Trophoblast cell (in vitro differentiated cells and primary cell): ENCODE measurements around the gene SP8.

Source experiments
- DNase-seq, 2 donors: peaks; one replicate each; pipeline ENCODE4 v3.0.0-alpha.2; 2016
- H2AFZ ChIP-seq: 2 replicates; pipeline ENCODE4 v1.6.1; 2013; ENCODE audit warnings: low read length, moderate library complexity, mild to moderate bottlenecking; ENCODE audit not compliant: insufficient read depth, poor library complexity
- H2AK5ac ChIP-seq: 2 replicates; pipeline ENCODE4 v1.6.1; 2013; ENCODE audit warnings: mild to moderate bottlenecking, low read length
- H2BK120ac ChIP-seq: 2 replicates; pipeline ENCODE4 v1.6.1; 2013; ENCODE audit warnings: low read length, mild to moderate bottlenecking, moderate library complexity; ENCODE audit not compliant: insufficient read depth, poor library complexity
- H2BK12ac ChIP-seq: 2 replicates; pipeline ENCODE4 v1.6.1; 2013; ENCODE audit warnings: mild to moderate bottlenecking, low read length, moderate library complexity
- H2BK5ac ChIP-seq: 2 replicates; pipeline ENCODE4 v1.6.1; 2013; ENCODE audit warnings: low read length, low read depth, moderate library complexity, mild to moderate bottlenecking; ENCODE audit not compliant: poor library complexity
- H3K14ac ChIP-seq: 2 replicates; pipeline ENCODE4 v1.6.1; 2013; ENCODE audit warnings: mild to moderate bottlenecking, low read length
- H3K18ac ChIP-seq: 2 replicates; pipeline ENCODE4 v1.6.1; 2013; ENCODE audit warnings: mild to moderate bottlenecking, low read length
- H3K23ac ChIP-seq: 2 replicates; pipeline ENCODE4 v1.6.1; 2013; ENCODE audit warnings: low read length
- H3K27ac ChIP-seq: 2 replicates; pipeline ENCODE4 v1.5.1; 2013; ENCODE audit warnings: low read depth, mild to moderate bottlenecking, inconsistent platforms, low read length, moderate library complexity
- H3K27me3 ChIP-seq: 2 replicates; pipeline ENCODE4 v1.6.1; 2013; ENCODE audit warnings: inconsistent platforms, mild to moderate bottlenecking, low read length, moderate library complexity; ENCODE audit not compliant: insufficient read depth
- H3K36me3 ChIP-seq, 2 experiments: 1 replicate in 1 of 2; 2 replicates in 1 of 2; pipeline ENCODE4 v1.6.1; 2013; ENCODE audit warnings: low read length in 2 of 2, mild to moderate bottlenecking in 2 of 2, moderate library complexity in 1 of 2; ENCODE audit not compliant: insufficient read depth in 2 of 2, control insufficient read depth in 1 of 2
- H3K4ac ChIP-seq: 2 replicates; pipeline ENCODE4 v1.6.1; 2013; ENCODE audit warnings: low read depth, mild to moderate bottlenecking, low read length, moderate library complexity
- H3K4me1 ChIP-seq, 2 experiments: 1 replicate in 1 of 2; 2 replicates in 1 of 2; pipeline ENCODE4 v1.6.1; 2013; ENCODE audit warnings: low read length in 2 of 2, mild to moderate bottlenecking in 2 of 2, moderate library complexity in 1 of 2; ENCODE audit not compliant: insufficient read depth in 2 of 2, control insufficient read depth in 1 of 2
- H3K4me2 ChIP-seq: 2 replicates; pipeline ENCODE4 v1.6.1; 2013; ENCODE audit warnings: inconsistent platforms, mild to moderate bottlenecking, low read length, moderate library complexity
- H3K4me3 ChIP-seq: 2 replicates; pipeline ENCODE4 v1.5.1; 2013; ENCODE audit warnings: mild to moderate bottlenecking, low read depth, low read length, inconsistent platforms
- H3K79me1 ChIP-seq: one replicate; pipeline ENCODE4 v1.6.1; 2013; ENCODE audit warnings: low read length
- H3K79me2 ChIP-seq: 2 replicates; pipeline ENCODE4 v1.6.1; 2013; ENCODE audit warnings: low read length, mild to moderate bottlenecking; ENCODE audit not compliant: control insufficient read depth, insufficient read depth, poor library complexity
- H3K9ac ChIP-seq: 2 replicates; pipeline ENCODE4 v1.6.1; 2013; ENCODE audit warnings: mild to moderate bottlenecking, low read length
- H3K9me3 ChIP-seq: 2 replicates; pipeline ENCODE4 v1.6.1; 2013; ENCODE audit warnings: low read depth, mild to moderate bottlenecking, control low read depth, inconsistent platforms, low read length; ENCODE audit not compliant: insufficient read depth
- H4K12ac ChIP-seq: 2 replicates; pipeline ENCODE4 v1.6.1; 2013; ENCODE audit warnings: low read depth, mild to moderate bottlenecking, low read length, moderate library complexity
- H4K8ac ChIP-seq: 2 replicates; pipeline ENCODE4 v1.6.1; 2013; ENCODE audit warnings: low read depth, mild to moderate bottlenecking, low read length, moderate library complexity
- H4K91ac ChIP-seq: one replicate; pipeline ENCODE4 v1.6.1; 2013; ENCODE audit warnings: low read depth, mild to moderate bottlenecking, low read length, moderate library complexity
- WGBS: extraction: QIAGEN DNeasy Blood & Tissue Kit; methylation state at CpG from one replicate; pipeline ENCODE4 v1.1.7; 2013; ENCODE audit warnings: missing lambda C conversion rate; ENCODE audit not compliant: insufficient read length, insufficient coverage; ENCODE audit errors: extremely low coverage; 5-methylcytosine and 5-hydroxymethylcytosine counted together

The SP8 gene

DNA sequence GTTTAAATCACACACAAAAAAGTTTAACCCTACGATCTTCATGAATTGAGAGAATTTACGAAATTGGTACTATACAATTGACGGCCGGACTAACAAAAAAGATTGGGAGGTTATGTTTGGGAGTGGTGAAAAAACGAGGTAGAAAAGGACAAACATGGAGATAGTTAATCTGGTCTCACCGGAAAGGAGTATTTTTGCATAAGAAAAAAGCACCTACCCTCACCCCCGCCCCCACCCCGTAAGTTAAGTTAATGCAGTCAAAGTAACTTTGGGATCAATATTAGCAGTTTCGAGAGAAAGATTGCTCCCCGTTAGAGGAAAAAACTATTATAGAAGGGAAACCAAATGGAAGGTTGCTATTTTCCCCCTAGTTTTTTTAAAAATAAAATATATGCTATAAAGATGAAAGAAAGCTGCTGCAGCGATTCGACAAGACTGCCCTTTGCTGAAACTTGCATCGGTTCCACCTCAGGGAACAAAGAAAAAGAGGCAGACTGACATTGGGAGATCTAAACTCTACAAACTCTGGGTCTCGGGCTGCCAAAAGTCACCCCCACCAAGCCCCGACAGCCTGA lies 3.5 kb downstream of the SP8 start:
- no peak overlapping the region for H2BK12ac ChIP-seq
- no peak overlapping the region for H2BK5ac ChIP-seq
- H3K4me1 ChIP-seq, result peaks cover 14 to 17% of the 10 kb centered on the region in 2 experiments
- H3K4ac ChIP-seq, result no peak overlapping the region
- no peak overlapping the region for H3K9ac ChIP-seq
- peaks cover 61% of the 10 kb centered on the region for H3K27me3 ChIP-seq
- peaks cover 9% of the 10 kb centered on the region for H3K9me3 ChIP-seq
- WGBS, result no CpG with 5 or more reads among the region's 15 CpGs
- H3K18ac ChIP-seq, result no peak overlapping the region
- no peaks in the 10 kb centered on the region for H3K79me2 ChIP-seq
- no peak overlapping the region for H4K12ac ChIP-seq
- no peak overlapping the region for H2BK120ac ChIP-seq
- no peak for DNase-seq
- no peaks in the 10 kb centered on the region for H3K36me3 ChIP-seq
- no peak overlapping the region for H4K91ac ChIP-seq
- no peak overlapping the region for H2AK5ac ChIP-seq
- no peak overlapping the region for H3K23ac ChIP-seq
- no peak overlapping the region for H3K4me2 ChIP-seq
- H3K4me3 ChIP-seq, result no peak overlapping the region
- H4K8ac ChIP-seq, result no peak overlapping the region
- H3K27ac ChIP-seq, result no peak overlapping the region
- no peaks in the 10 kb centered on the region for H3K79me1 ChIP-seq
- H3K14ac ChIP-seq, result no peak overlapping the region
- no peak overlapping the region for H2AFZ ChIP-seq

DNA sequence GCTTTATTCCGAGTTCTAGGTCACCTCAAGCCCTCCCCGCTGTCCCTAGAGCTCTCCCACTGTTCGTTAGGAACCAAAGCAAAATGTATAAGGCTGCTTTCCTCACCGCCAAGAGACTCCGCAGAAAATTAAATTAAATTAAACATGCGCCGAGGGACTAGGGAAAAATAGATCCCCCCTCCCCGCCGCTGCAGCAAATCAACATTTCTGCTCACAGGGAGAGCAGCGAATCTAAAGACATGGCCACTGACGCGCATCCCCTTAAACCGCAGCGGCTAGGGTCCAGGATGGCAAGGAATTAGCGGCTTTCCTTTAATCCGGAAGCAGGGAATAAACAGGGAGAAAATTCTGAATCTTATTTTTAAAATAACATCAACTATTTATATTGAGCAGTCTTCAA lies 7.6 kb downstream of the SP8 start:
- H2BK5ac ChIP-seq, result no peak overlapping the region
- H2AFZ ChIP-seq, result no peak overlapping the region
- no peak overlapping the region for H3K9ac ChIP-seq
- H3K14ac ChIP-seq, result no peak overlapping the region
- peaks cover 0 to 2% of the 10 kb centered on the region in 2 experiments for H3K4me1 ChIP-seq
- H3K4me3 ChIP-seq, result no peak overlapping the region
- H3K4ac ChIP-seq, result no peak overlapping the region
- no peak overlapping the region for H4K12ac ChIP-seq
- H3K27ac ChIP-seq, result no peak overlapping the region
- DNase-seq, result no peak
- no peaks in the 10 kb centered on the region for H3K9me3 ChIP-seq
- no peaks in the 10 kb centered on the region for H3K79me2 ChIP-seq
- H3K27me3 ChIP-seq, result peaks cover 47% of the 10 kb centered on the region
- H3K79me1 ChIP-seq, result no peaks in the 10 kb centered on the region
- H3K18ac ChIP-seq, result no peak overlapping the region
- no peak overlapping the region for H4K91ac ChIP-seq
- WGBS, result no CpG with 5 or more reads among the region's 16 CpGs
- no peak overlapping the region for H3K4me2 ChIP-seq
- no peak overlapping the region for H2AK5ac ChIP-seq
- no peak overlapping the region for H2BK120ac ChIP-seq
- H4K8ac ChIP-seq, result no peak overlapping the region
- H3K36me3 ChIP-seq, result no peaks in the 10 kb centered on the region
- H2BK12ac ChIP-seq, result no peak overlapping the region
- no peak overlapping the region for H3K23ac ChIP-seq

DNA sequence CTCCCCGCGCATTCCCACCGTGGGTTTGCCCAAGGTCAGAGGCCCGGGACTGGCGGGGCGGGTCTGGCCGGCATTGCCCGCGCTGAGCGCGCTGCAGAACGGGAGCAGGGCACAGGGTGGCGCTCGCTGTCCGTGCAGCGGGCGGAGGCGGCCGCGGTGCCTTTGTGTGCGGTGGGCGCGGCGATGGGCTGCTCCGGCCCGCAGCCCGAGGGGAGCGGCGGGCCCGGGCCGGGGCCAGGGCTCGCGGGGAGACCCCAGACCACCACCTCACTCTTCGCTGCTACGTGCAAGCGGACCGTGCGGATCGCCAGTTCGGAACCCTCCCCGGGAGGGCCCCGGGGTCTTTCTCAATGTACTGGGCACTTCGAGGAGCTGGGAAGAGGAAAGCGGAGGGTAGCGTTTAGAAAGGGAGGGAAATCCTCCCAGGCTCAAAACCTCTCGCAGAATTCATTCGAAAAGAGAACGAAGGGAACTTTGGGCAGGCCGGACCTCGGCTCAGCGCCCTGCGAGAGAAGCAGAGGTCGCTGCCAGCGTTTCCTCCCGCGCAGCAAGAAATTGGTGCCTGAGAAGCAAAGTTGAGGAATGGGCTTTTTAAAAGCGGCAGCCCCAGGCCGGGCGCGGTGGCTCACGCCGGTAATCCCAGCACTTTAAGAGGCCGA lies 8.5 kb downstream of the SP8 start:
- H4K91ac ChIP-seq, result no peak overlapping the region
- H3K36me3 ChIP-seq, result no peaks in the 10 kb centered on the region
- DNase-seq, result peak; percentile 11 to 54
- no peak overlapping the region for H3K18ac ChIP-seq
- no peak overlapping the region for H3K27ac ChIP-seq
- H3K9ac ChIP-seq, result no peak overlapping the region
- peak overlapping the region; percentile 71 for H3K4me2 ChIP-seq
- peaks cover 40% of the 10 kb centered on the region for H3K27me3 ChIP-seq
- H3K14ac ChIP-seq, result no peak overlapping the region
- H2BK120ac ChIP-seq, result no peak overlapping the region
- H2BK12ac ChIP-seq, result no peak overlapping the region
- no peaks in the 10 kb centered on the region for H3K79me2 ChIP-seq
- no peak overlapping the region for H2BK5ac ChIP-seq
- no peak overlapping the region for H4K8ac ChIP-seq
- H2AK5ac ChIP-seq, result no peak overlapping the region
- no peak overlapping the region for H3K23ac ChIP-seq
- H4K12ac ChIP-seq, result no peak overlapping the region
- H3K4ac ChIP-seq, result no peak overlapping the region
- H3K4me1 ChIP-seq, result peaks cover 0 to 2% of the 10 kb centered on the region in 2 experiments
- H3K79me1 ChIP-seq, result no peaks in the 10 kb centered on the region
- H3K4me3 ChIP-seq, result peak overlapping the region; percentile 31
- H3K9me3 ChIP-seq, result no peaks in the 10 kb centered on the region
- H2AFZ ChIP-seq, result peak overlapping the region; percentile 3
- no CpG with 5 or more reads among the region's 63 CpGs for WGBS

DNA sequence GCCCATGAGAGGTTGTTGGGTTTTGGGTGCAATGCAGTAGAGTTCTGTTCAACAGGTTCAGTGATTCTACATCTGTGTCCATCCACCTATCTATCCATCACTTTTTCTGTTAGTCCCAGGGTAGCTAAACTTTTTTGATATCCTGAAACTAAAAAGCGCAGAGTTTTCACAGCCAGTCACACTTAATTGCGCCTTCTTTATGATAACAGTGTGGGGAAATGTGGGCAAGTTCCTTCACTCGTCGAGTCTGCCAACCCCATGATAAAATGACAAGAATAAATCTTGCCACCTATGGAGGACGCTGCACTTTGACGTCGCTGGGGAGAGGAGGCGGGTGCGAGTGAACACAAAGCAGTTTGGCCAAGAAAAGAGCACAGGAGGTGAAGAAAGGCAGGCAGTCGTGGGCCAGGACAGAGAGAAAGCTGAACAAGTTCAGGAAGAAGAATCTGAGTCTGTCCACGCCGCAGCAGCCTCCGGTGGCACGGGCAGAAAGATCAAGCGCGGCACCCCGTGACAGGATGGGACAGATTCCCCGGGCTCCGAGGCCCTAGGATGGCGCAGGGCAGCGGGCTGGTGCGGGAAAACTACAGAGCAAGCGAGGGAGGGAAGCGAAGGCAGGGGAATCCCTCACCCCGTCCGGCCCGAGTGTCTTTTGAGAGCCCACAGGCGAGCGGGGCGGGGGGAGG lies 9.2 kb downstream of the SP8 start:
- no peak overlapping the region for H4K8ac ChIP-seq
- no peak overlapping the region for H2AFZ ChIP-seq
- H3K4me3 ChIP-seq, result no peak overlapping the region
- no peaks in the 10 kb centered on the region for H3K79me2 ChIP-seq
- peak overlapping the region; percentile 71 for H3K4me2 ChIP-seq
- DNase-seq, result no peak
- no peak overlapping the region for H4K12ac ChIP-seq
- no peaks in the 10 kb centered on the region for H3K36me3 ChIP-seq
- H2BK12ac ChIP-seq, result no peak overlapping the region
- no peaks in the 10 kb centered on the region for H3K79me1 ChIP-seq
- no peak overlapping the region for H3K23ac ChIP-seq
- no peaks in the 10 kb centered on the region for H3K9me3 ChIP-seq
- WGBS, result no CpG with 5 or more reads among the region's 30 CpGs
- peaks cover 0 to 2% of the 10 kb centered on the region in 2 experiments for H3K4me1 ChIP-seq
- no peak overlapping the region for H3K14ac ChIP-seq
- H3K18ac ChIP-seq, result no peak overlapping the region
- H3K4ac ChIP-seq, result no peak overlapping the region
- H2BK5ac ChIP-seq, result no peak overlapping the region
- no peak overlapping the region for H4K91ac ChIP-seq
- no peak overlapping the region for H2AK5ac ChIP-seq
- peaks cover 40% of the 10 kb centered on the region for H3K27me3 ChIP-seq
- H3K27ac ChIP-seq, result no peak overlapping the region
- H3K9ac ChIP-seq, result no peak overlapping the region
- H2BK120ac ChIP-seq, result no peak overlapping the region
